ENCODE results near the gene FUT8.

FUT8 gene

DNA sequence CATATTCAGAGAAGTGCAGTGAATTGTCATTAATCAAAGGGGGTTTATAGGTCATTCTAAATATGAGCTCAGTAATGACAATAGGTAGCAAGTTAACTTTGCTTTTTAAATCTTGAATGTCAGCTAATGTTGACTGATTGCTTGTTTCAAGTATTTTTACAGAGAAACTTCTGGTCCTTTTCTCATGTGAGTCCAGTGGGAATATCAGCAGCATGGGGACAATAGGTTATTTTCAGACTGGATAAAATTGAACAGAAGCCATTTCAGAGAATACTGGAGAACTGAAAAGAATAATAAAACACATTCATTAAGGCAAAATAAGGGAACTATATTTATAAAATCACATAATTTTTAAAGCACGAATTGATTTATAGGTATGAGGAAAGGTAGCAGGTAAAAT lies 78.7 kb downstream of the FUT8 start:
- TF ChIP-seq TAF1 (IDR thresholded peaks at IDR 0.05; ENCODE audit: low read depth) (no peak), TCF12 (IDR thresholded peaks at IDR 0.05; ENCODE audit: low read depth) (no peak), FOXM1 (IDR thresholded peaks at IDR 0.05; ENCODE audit: borderline replicate concordance, low read depth) (no peak), TEAD4 (IDR thresholded peaks at IDR 0.05) (no peak), USF1 (IDR thresholded peaks at IDR 0.05) (no peak), CEBPB (IDR thresholded peaks at IDR 0.05) (no peak)
- TF ChIP-seq, protein P1, sequence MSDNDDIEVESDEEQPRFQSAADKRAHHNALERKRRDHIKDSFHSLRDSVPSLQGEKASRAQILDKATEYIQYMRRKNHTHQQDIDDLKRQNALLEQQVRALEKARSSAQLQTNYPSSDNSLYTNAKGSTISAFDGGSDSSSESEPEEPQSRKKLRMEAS (IDR thresholded peaks at IDR 0.05), result no peak

DNA sequence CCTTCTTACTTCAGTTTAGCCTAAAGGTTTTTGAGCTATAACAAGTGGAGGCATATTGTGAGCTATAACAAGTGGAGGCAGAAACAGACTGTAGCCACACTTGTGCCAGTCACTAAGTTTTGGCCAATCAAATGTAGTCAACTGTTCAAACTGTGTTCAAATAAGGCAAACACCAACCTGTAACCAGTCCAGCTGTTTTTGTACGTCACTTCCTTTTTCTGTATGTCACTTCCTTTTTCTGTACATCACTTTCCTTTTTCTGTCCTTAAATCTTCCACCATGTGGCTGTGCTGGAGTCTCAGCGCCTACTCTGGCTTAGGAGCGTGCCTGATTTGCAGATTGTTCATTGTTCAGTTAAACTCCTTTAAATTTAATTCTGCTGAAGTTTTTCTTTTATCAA lies 79.7 kb downstream of the FUT8 start:
- no peak for TF ChIP-seq TCF12 (IDR thresholded peaks at IDR 0.05; ENCODE audit: low read depth)
- no peak for TF ChIP-seq ZBTB7A (IDR thresholded peaks at IDR 0.05; ENCODE audit: low read depth)
- no peak for TF ChIP-seq FOXM1 (IDR thresholded peaks at IDR 0.05; ENCODE audit: borderline replicate concordance, low read depth)

GRCh38 chr14:65495196-65495595 lies 82.7 kb downstream of the FUT8 start:
- no peak for TF ChIP-seq EGR1 (IDR thresholded peaks at IDR 0.05)
- TF ChIP-seq FOXM1 (IDR thresholded peaks at IDR 0.05; ENCODE audit: borderline replicate concordance, low read depth), result no peak
- no peak for TF ChIP-seq EP300 (IDR thresholded peaks at IDR 0.05; ENCODE audit: borderline replicate concordance)
- no peak for TF ChIP-seq TAF1 (IDR thresholded peaks at IDR 0.05; ENCODE audit: low read depth)
- no peak for TF ChIP-seq TCF12 (IDR thresholded peaks at IDR 0.05; ENCODE audit: low read depth)
- no peak for TF ChIP-seq NFIC (IDR thresholded peaks at IDR 0.05)
- TF ChIP-seq ZBTB7A (IDR thresholded peaks at IDR 0.05; ENCODE audit: low read depth), result no peak
- TF ChIP-seq TEAD4 (IDR thresholded peaks at IDR 0.05), result no peak
- no peak for TF ChIP-seq CREB1 (IDR thresholded peaks at IDR 0.05; ENCODE audit: low read depth)
- no peak for TF ChIP-seq REST (IDR thresholded peaks at IDR 0.05; ENCODE audit: low read depth)
- no peak for TF ChIP-seq USF1 (IDR thresholded peaks at IDR 0.05)
- TF ChIP-seq, protein P1 (IDR thresholded peaks at IDR 0.05), result no peak
- TF ChIP-seq RAD21 (IDR thresholded peaks at IDR 0.05; ENCODE audit: low read depth), result no peak
- no peak for TF ChIP-seq YY1 (IDR thresholded peaks at IDR 0.05; ENCODE audit: low read depth)
- TF ChIP-seq CEBPB (IDR thresholded peaks at IDR 0.05), result no peak

DNA sequence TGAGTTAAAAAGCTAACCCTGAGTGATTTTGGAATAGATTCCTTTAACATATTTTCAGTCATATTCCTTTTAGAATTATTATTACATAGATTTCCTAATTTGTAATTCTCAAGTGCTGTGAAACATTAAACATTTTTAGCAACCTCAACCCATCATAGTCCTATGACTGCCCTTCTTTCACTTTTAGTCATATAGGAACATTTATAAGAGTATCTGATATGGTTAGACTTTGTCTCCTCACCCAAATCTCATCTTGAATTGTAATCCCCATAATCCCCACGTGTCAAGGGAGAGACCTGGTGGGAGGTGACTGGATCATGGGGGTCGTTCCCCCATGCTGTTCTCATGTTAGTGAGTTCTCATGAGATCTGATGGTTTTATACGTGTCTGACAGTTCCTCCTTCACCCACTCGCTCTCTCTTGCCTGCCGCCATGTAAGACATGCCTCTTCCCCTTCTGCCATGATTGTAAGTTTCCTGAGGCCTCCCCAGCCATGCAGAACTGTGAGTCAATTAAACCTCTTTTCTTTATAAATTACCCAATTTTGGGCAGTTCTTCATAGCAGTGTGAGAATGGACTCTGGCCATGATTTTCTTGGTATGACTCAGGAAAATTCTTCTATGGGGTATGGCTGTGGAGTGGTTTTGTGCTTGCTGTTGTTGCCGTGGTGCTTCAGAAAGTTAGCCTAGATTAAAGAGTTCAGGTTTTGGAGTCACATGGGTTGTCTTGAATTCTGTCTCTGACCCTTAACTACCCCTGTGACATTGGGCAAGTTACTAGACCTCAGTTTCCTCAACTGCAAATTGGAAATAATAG lies 83.9 kb downstream of the FUT8 start:
- TF ChIP-seq EGR1 (IDR thresholded peaks at IDR 0.05) (no peak), CREB1 (IDR thresholded peaks at IDR 0.05; ENCODE audit: low read depth) (no peak), REST (IDR thresholded peaks at IDR 0.05; ENCODE audit: low read depth) (no peak), USF1 (IDR thresholded peaks at IDR 0.05) (no peak), FOXM1 (IDR thresholded peaks at IDR 0.05; ENCODE audit: borderline replicate concordance, low read depth) (no peak), TAF1 (IDR thresholded peaks at IDR 0.05; ENCODE audit: low read depth) (no peak), EP300 (IDR thresholded peaks at IDR 0.05; ENCODE audit: borderline replicate concordance) (no peak)
- TF ChIP-seq, protein P1 (IDR thresholded peaks at IDR 0.05), result no peak

- no peak for TF ChIP-seq CREB1 (IDR thresholded peaks at IDR 0.05; ENCODE audit: low read depth)
- no peak for TF ChIP-seq ZBTB7A (IDR thresholded peaks at IDR 0.05; ENCODE audit: low read depth)
- no peak for TF ChIP-seq RAD21 (IDR thresholded peaks at IDR 0.05; ENCODE audit: low read depth)
- TF ChIP-seq TEAD4 (IDR thresholded peaks at IDR 0.05), result no peak
- no peak for TF ChIP-seq TCF12 (IDR thresholded peaks at IDR 0.05; ENCODE audit: low read depth)
- TF ChIP-seq, protein P1 (IDR thresholded peaks at IDR 0.05), result no peak
- no peak for TF ChIP-seq TAF1 (IDR thresholded peaks at IDR 0.05; ENCODE audit: low read depth)
- TF ChIP-seq REST (IDR thresholded peaks at IDR 0.05; ENCODE audit: low read depth), result no peak
- no peak for TF ChIP-seq FOXM1 (IDR thresholded peaks at IDR 0.05; ENCODE audit: borderline replicate concordance, low read depth)
- TF ChIP-seq NFIC (IDR thresholded peaks at IDR 0.05), result no peak
- no peak for TF ChIP-seq CEBPB (IDR thresholded peaks at IDR 0.05)
Measured at GRCh38 chr14:65499138-65499537, 86.6 kb downstream of the FUT8 start.

All from Ishikawa (cell line).